ENCODE results near the gene SMURF2. TPM values are rescaled to one million over a fixed set of nuclear protein-coding genes. Genes with fewer than 3 reads are reported as not detected.

SMURF2 gene
- total RNA-seq (ENCODE audit: unreplicated experiment) = 33.3 TPM
- long read RNA-seq = 0 reads

- H3K27ac Mint-ChIP-seq (ENCODE audit: unreplicated experiment) = peak within 1 kb of the TSS; percentile 96
- H3K4me1 Mint-ChIP-seq (ENCODE audit: low read depth, unreplicated experiment) = peaks cover 8% of the 10 kb centered on the region
- no peaks in the 10 kb centered on the region for H3K36me3 Mint-ChIP-seq (ENCODE audit: unreplicated experiment)
- TF ChIP-seq, protein P1, sequence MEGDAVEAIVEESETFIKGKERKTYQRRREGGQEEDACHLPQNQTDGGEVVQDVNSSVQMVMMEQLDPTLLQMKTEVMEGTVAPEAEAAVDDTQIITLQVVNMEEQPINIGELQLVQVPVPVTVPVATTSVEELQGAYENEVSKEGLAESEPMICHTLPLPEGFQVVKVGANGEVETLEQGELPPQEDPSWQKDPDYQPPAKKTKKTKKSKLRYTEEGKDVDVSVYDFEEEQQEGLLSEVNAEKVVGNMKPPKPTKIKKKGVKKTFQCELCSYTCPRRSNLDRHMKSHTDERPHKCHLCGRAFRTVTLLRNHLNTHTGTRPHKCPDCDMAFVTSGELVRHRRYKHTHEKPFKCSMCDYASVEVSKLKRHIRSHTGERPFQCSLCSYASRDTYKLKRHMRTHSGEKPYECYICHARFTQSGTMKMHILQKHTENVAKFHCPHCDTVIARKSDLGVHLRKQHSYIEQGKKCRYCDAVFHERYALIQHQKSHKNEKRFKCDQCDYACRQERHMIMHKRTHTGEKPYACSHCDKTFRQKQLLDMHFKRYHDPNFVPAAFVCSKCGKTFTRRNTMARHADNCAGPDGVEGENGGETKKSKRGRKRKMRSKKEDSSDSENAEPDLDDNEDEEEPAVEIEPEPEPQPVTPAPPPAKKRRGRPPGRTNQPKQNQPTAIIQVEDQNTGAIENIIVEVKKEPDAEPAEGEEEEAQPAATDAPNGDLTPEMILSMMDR (IDR thresholded peaks at IDR 0.05; ENCODE audit: partially characterized antibody, unreplicated experiment) = no peak
- peaks cover 5% of the 10 kb centered on the region for H3K9me3 Mint-ChIP-seq (ENCODE audit: unreplicated experiment)
- DNase-seq = peak; percentile 83
- H3K27me3 Mint-ChIP-seq (ENCODE audit: unreplicated experiment) = peaks cover 5% of the 10 kb centered on the region
- H3K4me3 Mint-ChIP-seq (ENCODE audit: unreplicated experiment) = peak within 1 kb of the TSS; percentile 99
Measured at GRCh38 chr17:64661976-64662773, at the start of gene SMURF2. TSS of gene SMURF2 (minus strand) at chr17:64662307. CDS start at chr17:64661880, 427 bp downstream.

GRCh38 chr17:64709481-64709880, 47.4 kb upstream of the SMURF2 start:
- no peaks in the 10 kb centered on the region for H3K27me3 Mint-ChIP-seq (ENCODE audit: unreplicated experiment)
- H3K36me3 Mint-ChIP-seq (ENCODE audit: unreplicated experiment) = no peaks in the 10 kb centered on the region
- no peak overlapping the region for H3K27ac Mint-ChIP-seq (ENCODE audit: unreplicated experiment)
- H3K4me3 Mint-ChIP-seq (ENCODE audit: unreplicated experiment) = no peak overlapping the region
- no peaks in the 10 kb centered on the region for H3K4me1 Mint-ChIP-seq (ENCODE audit: low read depth, unreplicated experiment)
- DNase-seq = no peak
- H3K9me3 Mint-ChIP-seq (ENCODE audit: unreplicated experiment) = no peaks in the 10 kb centered on the region
- TF ChIP-seq, protein P1 (IDR thresholded peaks at IDR 0.05; ENCODE audit: partially characterized antibody, unreplicated experiment) = no peak

DNA sequence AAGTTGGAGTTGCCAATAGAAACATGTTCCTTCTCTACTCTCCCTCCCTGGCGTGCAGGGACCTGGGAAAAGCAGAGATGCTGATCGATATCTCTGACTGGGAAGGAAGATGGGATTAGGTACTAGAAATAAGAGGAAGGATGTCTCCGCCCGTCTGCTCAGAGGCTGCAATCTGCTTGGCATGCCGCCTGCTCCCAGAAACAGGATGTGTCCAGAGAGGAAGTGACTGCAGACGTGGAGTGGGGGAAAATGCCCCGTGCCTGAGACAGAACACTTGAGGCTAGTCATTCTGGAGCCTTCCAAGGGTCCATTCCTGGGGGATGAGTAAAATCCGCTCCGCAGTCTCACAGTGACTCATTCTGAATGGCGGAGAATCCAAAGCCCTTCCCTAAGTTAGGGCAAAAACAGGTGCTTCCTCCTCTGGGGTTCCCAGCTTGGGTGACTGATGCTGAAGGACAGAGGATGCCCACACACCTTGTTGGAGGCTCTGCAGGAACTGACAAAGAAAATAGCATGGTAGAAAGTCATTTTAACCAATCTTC, 45.0 kb upstream of the SMURF2 start:
- Mint-ChIP-seq H3K36me3 (ENCODE audit: unreplicated experiment) (no peaks in the 10 kb centered on the region), H3K4me3 (ENCODE audit: unreplicated experiment) (no peak overlapping the region), H3K27ac (ENCODE audit: unreplicated experiment) (no peak overlapping the region), H3K27me3 (ENCODE audit: unreplicated experiment) (no peaks in the 10 kb centered on the region), H3K4me1 (ENCODE audit: low read depth, unreplicated experiment) (no peaks in the 10 kb centered on the region), H3K9me3 (ENCODE audit: unreplicated experiment) (no peaks in the 10 kb centered on the region)
- TF ChIP-seq, protein P1 (IDR thresholded peaks at IDR 0.05; ENCODE audit: partially characterized antibody, unreplicated experiment) = no peak
- DNase-seq = peak; percentile 31

- Mint-ChIP-seq H3K4me3 (ENCODE audit: unreplicated experiment) (no peak overlapping the region), H3K4me1 (ENCODE audit: low read depth, unreplicated experiment) (no peaks in the 10 kb centered on the region), H3K27me3 (ENCODE audit: unreplicated experiment) (no peaks in the 10 kb centered on the region), H3K27ac (ENCODE audit: unreplicated experiment) (no peak overlapping the region), H3K9me3 (ENCODE audit: unreplicated experiment) (no peaks in the 10 kb centered on the region), H3K36me3 (ENCODE audit: unreplicated experiment) (no peaks in the 10 kb centered on the region)
- DNase-seq = no peak
- TF ChIP-seq, protein P1 (IDR thresholded peaks at IDR 0.05; ENCODE audit: partially characterized antibody, unreplicated experiment) = no peak
Measured at GRCh38 chr17:64706224-64707049, 44.3 kb upstream of the SMURF2 start.
